Dermis blood vessel endothelial cell (primary cell): Measurements from ENCODE around the gene OR10J5. TPM values are rescaled to one million over a fixed set of nuclear protein-coding genes. Genes with fewer than 3 reads are reported as not detected.

Source experiments
- total RNA-seq: library from RNA; depleted of rRNA; stranded (reverse); fragments of >200 nt; gene quantifications from 2 replicates; pipeline ENCODE4 v1.2.3, GENCODE V29; 2014

OR10J5 gene
- total RNA-seq, 1 donor from 2014 or later, result not detected

Other genes starting within 250 kb of the OR10J5 start
- not detected in 2 replicates for gene FCER1A, start 233.7 kb downstream of the OR10J5 start, total RNA-seq
- gene OR10J4, start 103.8 kb downstream of the OR10J5 start, total RNA-seq, result not detected in 2 replicates
- gene OR10J1, start 96.3 kb downstream of the OR10J5 start, total RNA-seq, result not detected in 2 replicates
- gene APCS, start 51.8 kb upstream of the OR10J5 start, total RNA-seq, result not detected in 2 replicates
- not detected in 2 replicates for gene CRP, start 178.6 kb upstream of the OR10J5 start, total RNA-seq
- 29.0 and 47.6 TPM in 2 replicates for gene DUSP23, start 245.0 kb upstream of the OR10J5 start, total RNA-seq